ENCODE data around the gene ID2. TPM values are rescaled to one million over a fixed set of nuclear protein-coding genes. Genes with fewer than 3 reads are reported as not detected.

The ID2 gene
- total RNA-seq, 1 experiment from 2014 or later, result 2.1 TPM

DNA sequence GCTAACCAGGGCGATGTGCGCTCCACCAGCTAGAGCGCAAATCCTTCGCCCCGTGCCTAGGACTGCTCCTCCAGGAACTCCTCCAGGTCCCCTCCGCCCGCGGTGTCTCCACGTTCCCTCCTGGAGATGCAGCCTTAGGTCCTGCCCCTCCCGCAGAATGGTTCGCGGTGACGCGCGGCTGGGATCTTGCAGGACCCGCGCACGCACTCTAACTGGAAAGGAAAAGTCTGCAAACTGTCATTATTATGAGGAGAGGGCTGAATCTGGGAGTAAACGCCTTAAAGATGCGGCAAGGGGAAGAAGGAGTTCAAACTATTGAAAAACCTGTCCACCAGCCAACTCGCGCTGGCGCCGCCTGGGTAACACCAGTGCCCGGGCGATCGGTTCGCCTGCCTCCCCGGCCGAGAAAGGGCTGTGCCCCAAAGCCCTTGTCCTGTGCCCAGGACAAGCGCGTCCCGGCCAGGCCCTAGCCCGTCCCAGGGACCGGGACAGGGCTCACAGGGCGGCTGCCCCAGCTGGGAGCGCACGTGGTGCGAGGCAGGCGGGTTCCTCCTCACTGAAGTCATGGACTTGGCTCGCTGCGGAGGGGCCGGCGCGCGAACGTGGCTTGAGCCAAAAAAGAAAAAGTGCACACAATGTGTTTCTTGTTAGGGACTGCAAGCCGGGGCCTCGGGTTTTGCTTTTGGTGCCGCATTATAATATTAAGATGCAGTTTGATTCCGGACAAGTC is 5.5 kb upstream of the ID2 start:
- intact Hi-C loops (cut with micrococcal nuclease; ENCODE audit: unreplicated experiment), result no loop called here
- no peak for DNase-seq (ENCODE audit: low read depth, low spot score)
- CTCF ChIA-PET, result no interaction called here
- Histone ChIP-seq H3K9me3 (ENCODE audit: control insufficient read depth, insufficient read depth, low read depth, low read length) (peaks cover 6% of the 10 kb centered on the region; the same call in 1 of the 2 replicates), H3K36me3 (ENCODE audit: control insufficient read depth, insufficient read depth, low read length) (no peaks in the 10 kb centered on the region), H3K27ac (ENCODE audit: low read length) (no peak overlapping the region), H3K4me1 (ENCODE audit: control insufficient read depth, insufficient read depth, low read length) (peaks cover 27% of the 10 kb centered on the region), H3K27me3 (ENCODE audit: control insufficient read depth, insufficient read depth, low read length) (no peaks in the 10 kb centered on the region; the same call in 1 of the 2 replicates), H3K4me3 (ENCODE audit: low read depth in 2 of 2, low read length in 2 of 2) (peak overlapping the region in 1 of 2 experiments; percentile 55; a peak in 1 of 4 replicates)
- POLR2A ChIA-PET, result no interaction called here
- in situ Hi-C loops (cut with HindIII; ENCODE audit: low pct_unique_long_range_greater_than_20kb, low sequenced_read_pairs), result no loop called here
- TF ChIP-seq, protein P1, sequence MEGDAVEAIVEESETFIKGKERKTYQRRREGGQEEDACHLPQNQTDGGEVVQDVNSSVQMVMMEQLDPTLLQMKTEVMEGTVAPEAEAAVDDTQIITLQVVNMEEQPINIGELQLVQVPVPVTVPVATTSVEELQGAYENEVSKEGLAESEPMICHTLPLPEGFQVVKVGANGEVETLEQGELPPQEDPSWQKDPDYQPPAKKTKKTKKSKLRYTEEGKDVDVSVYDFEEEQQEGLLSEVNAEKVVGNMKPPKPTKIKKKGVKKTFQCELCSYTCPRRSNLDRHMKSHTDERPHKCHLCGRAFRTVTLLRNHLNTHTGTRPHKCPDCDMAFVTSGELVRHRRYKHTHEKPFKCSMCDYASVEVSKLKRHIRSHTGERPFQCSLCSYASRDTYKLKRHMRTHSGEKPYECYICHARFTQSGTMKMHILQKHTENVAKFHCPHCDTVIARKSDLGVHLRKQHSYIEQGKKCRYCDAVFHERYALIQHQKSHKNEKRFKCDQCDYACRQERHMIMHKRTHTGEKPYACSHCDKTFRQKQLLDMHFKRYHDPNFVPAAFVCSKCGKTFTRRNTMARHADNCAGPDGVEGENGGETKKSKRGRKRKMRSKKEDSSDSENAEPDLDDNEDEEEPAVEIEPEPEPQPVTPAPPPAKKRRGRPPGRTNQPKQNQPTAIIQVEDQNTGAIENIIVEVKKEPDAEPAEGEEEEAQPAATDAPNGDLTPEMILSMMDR (IDR thresholded peaks at IDR 0.05), result no peak
- TF ChIP-seq SIN3A (IDR thresholded peaks at IDR 0.05; ENCODE audit: borderline replicate concordance, insufficient read depth, low read depth, low read length) (no peak), TCF7L2 (IDR thresholded peaks at IDR 0.05; ENCODE audit: low read depth, low read length) (no peak), POLR2AphosphoS5 (IDR thresholded peaks at IDR 0.05; ENCODE audit: low read depth, low read length) (no peak)
- TF ChIP-seq, protein P2, sequence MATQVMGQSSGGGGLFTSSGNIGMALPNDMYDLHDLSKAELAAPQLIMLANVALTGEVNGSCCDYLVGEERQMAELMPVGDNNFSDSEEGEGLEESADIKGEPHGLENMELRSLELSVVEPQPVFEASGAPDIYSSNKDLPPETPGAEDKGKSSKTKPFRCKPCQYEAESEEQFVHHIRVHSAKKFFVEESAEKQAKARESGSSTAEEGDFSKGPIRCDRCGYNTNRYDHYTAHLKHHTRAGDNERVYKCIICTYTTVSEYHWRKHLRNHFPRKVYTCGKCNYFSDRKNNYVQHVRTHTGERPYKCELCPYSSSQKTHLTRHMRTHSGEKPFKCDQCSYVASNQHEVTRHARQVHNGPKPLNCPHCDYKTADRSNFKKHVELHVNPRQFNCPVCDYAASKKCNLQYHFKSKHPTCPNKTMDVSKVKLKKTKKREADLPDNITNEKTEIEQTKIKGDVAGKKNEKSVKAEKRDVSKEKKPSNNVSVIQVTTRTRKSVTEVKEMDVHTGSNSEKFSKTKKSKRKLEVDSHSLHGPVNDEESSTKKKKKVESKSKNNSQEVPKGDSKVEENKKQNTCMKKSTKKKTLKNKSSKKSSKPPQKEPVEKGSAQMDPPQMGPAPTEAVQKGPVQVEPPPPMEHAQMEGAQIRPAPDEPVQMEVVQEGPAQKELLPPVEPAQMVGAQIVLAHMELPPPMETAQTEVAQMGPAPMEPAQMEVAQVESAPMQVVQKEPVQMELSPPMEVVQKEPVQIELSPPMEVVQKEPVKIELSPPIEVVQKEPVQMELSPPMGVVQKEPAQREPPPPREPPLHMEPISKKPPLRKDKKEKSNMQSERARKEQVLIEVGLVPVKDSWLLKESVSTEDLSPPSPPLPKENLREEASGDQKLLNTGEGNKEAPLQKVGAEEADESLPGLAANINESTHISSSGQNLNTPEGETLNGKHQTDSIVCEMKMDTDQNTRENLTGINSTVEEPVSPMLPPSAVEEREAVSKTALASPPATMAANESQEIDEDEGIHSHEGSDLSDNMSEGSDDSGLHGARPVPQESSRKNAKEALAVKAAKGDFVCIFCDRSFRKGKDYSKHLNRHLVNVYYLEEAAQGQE (IDR thresholded peaks at IDR 0.05; ENCODE audit: insufficient read depth in 1 of 2, low read depth in 2 of 2, low read length in 1 of 2), result no peak
- BruUV-seq (replicated peaks), result no TSS peak
- ATAC-seq, result no peak

- TF ChIP-seq POLR2AphosphoS5 (IDR thresholded peaks at IDR 0.05; ENCODE audit: low read depth, low read length) (no peak), SIN3A (IDR thresholded peaks at IDR 0.05; ENCODE audit: borderline replicate concordance, insufficient read depth, low read depth, low read length) (no peak), TCF7L2 (IDR thresholded peaks at IDR 0.05; ENCODE audit: low read depth, low read length) (no peak)
- TF ChIP-seq, protein P1 (IDR thresholded peaks at IDR 0.05), result no peak
- TF ChIP-seq, protein P2 (IDR thresholded peaks at IDR 0.05; ENCODE audit: insufficient read depth in 1 of 2, low read depth in 2 of 2, low read length in 1 of 2), result no peak
- ChIA-PET CTCF (no interaction called here), POLR2A (no interaction called here)
- Histone ChIP-seq H3K4me1 (ENCODE audit: control insufficient read depth, insufficient read depth, low read length) (peaks cover 27% of the 10 kb centered on the region), H3K27ac (ENCODE audit: low read length) (peak overlapping the region; percentile 80), H3K4me3 (ENCODE audit: low read depth in 2 of 2, low read length in 2 of 2) (peak overlapping the region; percentile 3 to 55; a peak in 3 of 4 replicates), H3K36me3 (ENCODE audit: control insufficient read depth, insufficient read depth, low read length) (no peaks in the 10 kb centered on the region; the same call in 1 of the 2 replicates), H3K9me3 (ENCODE audit: control insufficient read depth, insufficient read depth, low read depth, low read length) (peaks cover 6% of the 10 kb centered on the region; the same call in 1 of the 2 replicates), H3K27me3 (ENCODE audit: control insufficient read depth, insufficient read depth, low read length) (no peaks in the 10 kb centered on the region; the same call in 1 of the 2 replicates)
- intact Hi-C loops (cut with micrococcal nuclease; ENCODE audit: unreplicated experiment), result no loop called here
- BruUV-seq (replicated peaks), result no TSS peak
- in situ Hi-C loops (cut with HindIII; ENCODE audit: low pct_unique_long_range_greater_than_20kb, low sequenced_read_pairs), result no loop called here
- ATAC-seq, result no peak
- no peak for DNase-seq (ENCODE audit: low read depth, low spot score)
These were observed 4.8 kb upstream of the ID2 start for GRCh38 chr2:8676921-8677645.
